GM19099 (cell line): ENCODE measurements around the gene AVPR2.

Experiments
- POLR2A ChIP-seq: IDR thresholded peaks from 3 replicates; pipeline ENCODE4 v1.6.1; 2011; ENCODE audit warnings: low read depth; ENCODE audit not compliant: insufficient read length; ENCODE audit errors: extremely low read depth

AVPR2 gene

DNA sequence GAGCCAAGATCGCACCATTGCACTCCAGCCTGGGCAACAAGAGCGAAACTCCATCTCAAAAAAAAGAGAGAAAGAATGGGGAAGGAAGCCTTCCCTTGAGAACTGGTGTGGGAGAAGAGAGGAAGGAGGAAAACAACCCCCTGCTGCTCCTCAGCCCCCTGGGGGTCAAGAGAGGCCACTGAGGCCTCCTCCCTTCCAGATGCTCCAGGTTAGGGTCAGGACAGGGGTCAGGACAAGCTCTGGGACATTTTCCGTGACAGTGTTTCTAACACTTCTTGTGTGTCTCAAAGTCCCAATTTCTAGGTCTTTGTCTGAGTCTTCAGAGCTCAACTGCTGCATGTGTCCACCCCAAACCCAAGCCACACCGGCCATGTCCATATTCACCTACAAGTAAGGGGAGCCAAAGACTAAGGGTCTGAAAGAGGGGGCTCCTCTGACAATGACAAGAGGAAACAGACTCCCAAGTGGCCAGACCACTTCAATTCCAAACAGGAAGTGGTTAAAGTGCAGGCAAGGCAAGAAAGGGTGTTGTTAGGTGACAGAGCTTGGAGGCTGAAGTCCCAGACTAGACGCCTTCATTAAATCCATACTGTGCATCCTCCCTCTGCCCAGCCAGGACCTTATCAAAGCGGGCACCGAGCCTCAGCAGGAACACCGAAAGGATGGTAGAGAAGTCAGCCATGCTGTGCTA, 26.8 kb upstream of the AVPR2 start:
- no peak for TF ChIP-seq POLR2A

DNA sequence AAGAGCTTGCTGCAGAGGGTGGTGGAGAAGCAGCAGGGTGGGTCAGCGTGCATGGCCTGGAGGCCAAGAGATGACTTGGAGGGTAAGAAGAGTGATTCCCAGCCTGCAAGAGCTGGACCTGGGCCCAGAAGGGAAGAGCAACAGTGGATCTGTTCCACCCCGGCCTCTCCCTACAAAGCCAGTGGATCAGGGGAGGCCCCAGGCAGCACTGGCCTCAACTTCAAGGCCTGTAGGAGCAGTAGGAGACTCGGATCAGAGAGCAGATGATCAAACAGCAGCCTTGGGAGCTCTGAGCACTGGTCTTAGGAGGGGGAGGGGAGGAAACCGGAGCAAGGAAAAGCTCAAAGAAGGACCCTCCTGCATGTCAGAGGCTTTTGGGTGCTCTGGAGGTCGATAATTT, 26.1 kb upstream of the AVPR2 start:
- no peak for TF ChIP-seq POLR2A

DNA sequence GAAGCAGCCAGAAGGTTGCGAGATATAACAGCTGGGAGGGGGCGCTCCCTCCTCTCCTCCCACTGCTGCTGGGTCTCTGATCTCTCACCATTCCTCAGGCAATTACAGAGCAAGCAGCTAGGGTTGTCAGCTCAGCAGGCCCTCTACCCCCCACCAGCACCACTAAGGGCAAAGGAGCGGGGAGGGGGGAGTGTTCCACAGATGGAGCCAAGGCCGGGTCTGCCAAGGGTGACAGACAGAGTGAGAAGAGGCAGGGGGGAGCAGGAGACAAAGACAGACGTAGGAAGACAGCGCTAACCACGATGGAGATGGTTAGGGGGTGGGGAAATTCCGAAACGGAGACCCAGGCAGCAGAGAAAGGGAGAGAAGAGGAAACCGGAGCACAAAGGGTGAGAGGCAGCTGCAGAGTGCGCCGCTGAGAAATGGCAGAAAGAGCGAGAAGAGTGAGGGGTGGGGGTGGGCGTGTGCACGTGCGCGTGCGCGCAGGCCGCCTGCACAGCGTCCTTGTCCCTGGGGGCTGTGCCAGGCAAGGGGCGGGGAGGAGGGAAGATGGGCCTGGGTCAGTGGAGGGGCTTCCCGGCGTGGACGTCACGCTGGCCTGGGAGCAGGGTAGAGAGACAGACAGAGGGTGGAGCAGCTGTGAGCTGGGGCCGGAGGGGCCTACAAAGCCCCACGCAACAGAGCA, 25.4 kb upstream of the AVPR2 start:
- no peak for TF ChIP-seq POLR2A

DNA sequence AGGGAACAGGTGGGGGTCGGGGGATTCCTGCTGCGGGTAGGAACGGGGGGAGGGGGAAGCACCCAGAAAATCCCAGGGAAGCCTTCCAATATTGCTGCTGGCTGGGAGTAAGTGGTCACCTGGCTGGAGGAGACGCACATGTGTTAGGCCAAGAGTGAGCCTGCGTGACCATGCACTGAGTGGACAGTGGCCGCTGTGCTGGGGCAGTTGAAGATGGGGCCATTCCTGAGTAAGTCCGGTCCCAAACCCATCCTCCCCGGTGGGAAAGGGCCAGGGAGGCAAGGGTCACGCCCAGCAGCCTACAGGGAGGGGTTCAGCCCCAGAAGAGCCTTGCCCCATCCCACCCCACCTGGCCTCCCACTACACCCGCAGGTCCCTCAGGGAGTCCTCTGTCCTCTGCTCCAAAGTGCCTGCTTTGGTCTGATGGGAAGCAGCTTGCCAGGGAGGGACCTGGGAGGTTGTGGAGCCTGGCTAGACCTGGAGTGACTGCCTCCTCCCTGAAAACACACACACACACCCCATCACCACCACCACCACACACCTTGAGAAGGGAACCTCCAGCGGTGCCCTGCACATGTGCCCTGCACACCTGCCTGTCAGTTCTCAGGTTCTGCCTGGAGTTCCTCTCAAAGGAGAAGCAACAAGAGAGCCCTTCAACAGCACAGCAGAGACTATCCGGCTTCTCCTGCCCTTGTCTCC, 24.6 kb upstream of the AVPR2 start:
- no peak for TF ChIP-seq POLR2A

DNA sequence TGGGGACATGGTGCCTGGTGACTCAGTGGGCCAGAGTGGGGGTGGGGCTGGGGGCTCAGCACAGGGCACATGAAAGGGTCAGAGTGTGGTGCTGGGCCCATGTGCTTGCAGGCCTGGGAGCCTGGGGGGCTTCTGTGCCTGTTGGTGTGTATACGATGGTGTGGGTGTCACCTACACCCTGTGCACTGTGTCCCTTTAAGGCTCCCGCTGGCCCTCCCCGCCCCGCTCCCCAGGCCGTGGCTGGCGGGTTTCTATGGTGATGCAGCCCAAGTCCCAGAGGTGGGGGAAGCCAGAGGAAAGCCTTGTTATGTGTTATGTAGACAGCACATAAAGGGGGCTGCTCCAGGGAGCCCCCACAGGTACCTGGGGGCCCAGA, 24.0 kb upstream of the AVPR2 start:
- TF ChIP-seq POLR2A = no peak

DNA sequence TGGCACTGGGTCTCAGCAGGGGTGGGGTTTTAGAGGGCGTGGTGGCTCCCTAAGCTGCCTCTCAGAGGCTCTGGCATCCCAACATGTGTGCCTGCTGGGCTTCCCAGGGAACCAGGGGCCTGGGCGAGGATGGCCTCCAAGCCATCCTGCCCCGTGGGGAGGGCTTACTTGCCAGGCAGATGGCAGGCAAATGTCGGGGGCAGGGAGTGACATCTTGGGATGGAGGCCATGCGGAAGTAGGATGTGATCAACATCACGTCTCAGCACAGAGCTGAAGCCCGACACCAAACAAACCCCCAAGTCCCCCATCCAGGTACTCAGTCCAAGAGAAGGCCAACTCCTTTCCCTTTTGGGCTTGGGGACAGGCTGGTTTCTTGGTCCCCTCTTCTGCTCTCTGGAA, 23.2 kb upstream of the AVPR2 start:
- TF ChIP-seq POLR2A = no peak

DNA sequence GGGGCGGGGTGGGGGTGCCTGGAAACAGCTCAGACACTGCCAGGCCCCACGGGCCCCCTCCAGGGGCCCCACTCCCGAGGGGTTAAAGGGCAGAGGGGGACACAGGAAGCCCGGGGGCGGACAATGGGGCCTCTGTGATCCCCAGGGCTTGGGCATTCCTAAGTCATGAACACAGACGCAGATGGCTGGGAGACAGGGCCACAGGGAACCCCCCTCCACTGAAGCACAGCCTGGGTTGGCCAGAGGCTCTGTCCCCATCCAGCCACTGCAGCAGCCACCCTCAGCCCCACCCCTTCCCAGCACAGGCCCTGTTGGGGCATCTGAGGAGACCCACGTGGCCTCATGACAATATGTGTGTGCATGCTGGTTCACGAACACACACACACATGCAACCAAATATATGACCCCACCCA, 22.4 kb upstream of the AVPR2 start:
- TF ChIP-seq POLR2A = no peak

DNA sequence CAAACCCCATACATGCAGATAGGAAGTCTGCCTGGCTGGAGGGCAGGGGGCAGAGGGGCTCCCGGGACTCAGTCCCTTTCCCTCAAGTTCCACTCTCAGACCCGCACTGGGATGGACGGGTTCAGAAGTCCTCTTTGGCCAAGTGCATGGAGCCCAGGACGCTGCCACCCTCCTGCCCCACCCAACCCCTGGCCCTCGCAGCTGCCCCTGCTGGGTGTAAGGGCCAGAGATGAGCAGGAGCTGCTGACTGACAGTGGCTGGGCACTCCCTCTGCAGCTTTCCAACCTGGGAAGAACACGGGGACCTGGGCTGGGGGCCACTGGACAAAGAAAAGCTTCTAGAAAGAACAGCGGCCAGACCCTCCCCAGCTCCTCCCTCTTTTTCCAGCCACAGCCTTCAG, 21.9 kb upstream of the AVPR2 start:
- no peak for TF ChIP-seq POLR2A

DNA sequence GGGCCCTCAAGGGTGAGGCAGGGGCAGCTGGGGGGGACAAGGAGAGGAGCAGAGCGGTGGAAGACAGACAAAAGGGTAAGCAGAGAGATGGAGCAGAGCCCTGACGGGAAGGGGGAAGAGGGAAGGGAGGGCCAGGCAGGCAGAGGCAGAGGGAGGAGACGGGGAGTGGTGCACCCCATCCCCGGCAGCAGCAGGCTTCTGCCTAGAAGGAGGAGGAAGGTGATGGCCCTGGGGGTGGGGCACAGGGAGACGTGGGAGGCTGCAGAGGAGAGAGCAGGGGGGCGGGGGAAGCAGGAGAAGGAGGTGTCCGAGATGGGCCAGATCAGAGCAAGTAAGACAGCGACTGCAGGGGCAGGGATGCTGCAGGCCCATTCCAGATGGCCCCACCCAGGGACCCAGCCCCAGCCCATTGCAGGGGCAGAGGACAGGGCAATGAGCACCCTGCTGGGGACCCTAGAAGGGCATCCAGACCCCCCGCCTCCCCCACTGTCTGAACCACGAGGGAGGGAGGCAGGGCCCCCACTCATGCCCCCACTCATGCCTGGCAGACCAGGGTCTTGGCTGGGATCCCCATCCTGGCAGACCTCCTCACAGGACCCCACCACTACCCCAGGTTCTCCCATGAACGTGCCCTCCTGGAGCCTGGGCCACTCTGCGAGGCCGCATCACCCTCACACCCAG, 21.2 kb upstream of the AVPR2 start:
- TF ChIP-seq POLR2A = no peak

DNA sequence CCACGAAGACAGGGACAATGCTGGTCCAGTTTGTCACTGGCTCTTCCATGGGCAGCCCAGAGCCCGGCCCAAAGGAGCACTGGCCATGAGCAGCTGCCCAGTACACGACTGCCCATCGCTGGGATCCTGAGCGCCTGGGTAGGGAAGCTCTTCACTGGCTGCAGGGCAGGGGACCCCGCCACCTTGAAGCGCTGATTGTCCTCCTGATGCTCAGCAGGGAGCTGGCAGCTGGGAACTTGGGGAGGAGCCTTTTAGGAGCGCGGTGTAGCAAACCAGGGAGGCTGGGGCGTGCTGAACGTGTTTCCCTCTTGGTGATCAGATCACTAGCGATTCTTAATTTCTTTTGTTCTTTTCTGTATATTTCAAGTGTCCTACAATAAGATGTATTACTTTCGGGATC, 20.3 kb upstream of the AVPR2 start:
- TF ChIP-seq POLR2A = no peak

DNA sequence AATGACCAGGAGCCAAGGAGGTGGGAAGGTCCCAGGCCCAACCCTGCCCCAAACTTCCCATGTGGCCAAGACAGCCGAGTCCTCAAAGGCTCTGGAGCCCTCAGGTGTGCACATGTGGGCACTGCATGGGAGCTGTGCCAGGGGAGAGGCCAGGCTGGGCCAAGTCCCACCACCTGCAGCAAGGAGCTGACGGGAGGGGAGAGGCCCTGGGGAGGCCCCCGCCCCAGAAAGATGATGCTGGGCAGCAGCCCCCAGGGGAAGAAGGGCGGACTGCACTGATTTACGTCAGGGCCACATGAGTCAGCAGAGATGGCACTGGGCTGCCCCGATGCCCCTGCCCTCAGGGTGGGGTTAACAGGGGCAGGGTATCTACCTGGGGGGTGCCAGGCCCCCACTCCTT, 19.9 kb upstream of the AVPR2 start:
- TF ChIP-seq POLR2A = no peak

DNA sequence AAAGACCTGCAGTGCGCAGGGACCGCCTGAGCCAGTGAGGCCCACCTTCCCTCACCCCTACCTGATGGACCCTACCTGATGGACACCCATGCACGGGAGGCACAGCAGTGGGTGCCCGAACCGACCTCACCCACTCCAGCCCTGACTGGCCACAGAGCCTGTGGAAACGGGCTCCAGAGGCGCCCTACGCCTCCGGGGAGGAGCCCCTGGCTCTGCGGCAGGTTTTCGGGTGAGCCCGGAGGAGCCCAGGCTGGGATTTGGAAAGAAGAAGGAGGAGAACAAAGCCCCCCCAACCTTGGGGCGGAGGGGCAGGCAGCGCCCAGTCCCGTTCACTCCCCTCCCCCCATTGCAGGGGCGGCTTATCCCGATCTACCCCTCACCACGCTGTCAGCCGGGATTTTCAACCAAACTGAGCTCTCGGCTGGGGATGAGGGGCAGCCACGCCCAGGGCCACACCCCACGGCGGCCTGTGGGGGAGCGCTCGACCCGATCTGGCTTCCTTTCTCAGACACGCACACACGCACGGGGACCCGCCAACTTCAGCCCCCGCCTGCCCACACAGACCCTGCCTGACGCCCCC, 19.2 kb upstream of the AVPR2 start:
- TF ChIP-seq POLR2A = no peak

DNA sequence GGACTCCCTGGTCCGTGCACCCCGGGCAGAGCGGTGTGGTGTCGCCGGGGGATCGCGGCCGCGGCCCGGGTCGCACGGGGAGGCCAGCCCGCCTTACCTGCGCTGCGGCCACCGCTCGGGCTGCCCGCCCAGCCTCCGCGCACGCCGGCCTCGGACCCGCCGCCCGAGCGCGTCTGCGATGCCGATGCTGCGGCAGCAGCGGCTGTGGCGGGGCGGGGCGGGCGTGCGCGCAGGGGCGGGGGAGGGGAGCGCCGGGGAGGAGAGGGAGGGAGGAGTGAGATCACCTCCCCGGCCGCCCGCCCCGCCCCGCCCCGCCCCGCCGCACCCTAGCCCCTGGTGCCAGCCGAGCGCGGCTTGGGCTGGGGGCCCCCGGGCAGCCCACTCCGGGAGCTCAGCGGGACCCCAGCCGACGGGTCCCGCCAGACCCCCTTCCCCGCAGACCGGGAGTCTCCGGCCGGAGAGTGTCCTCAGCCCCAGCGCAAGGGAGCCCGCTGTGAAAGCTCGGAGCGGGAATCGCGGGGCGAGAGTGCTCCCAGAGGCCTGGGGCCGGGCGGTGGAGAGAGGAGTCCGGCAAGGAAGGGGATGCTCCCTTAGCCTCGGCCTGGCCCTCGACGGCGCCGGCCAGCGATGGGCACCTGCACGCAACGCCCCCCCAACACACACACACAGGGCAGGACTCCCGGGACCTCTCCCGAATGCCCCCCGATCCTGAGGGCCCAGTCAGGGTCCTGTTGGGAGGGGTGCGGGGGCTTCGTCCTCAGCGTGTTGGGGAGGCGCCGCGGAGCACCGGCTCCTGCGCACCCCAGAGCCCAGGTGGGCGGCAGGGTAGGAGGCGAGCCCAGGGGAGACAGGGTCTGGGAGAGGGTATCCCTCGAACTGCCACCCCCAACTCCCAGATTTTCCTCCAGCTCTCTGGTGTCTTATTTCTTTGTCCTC, 18.2 kb upstream of the AVPR2 start, which contains the start of gene L1CAM:
TSS of gene L1CAM (minus strand) at position 206 of the 936 bp plus-strand sequence. CDS start 10,337 bp downstream, outside the sequence.
- no peak for TF ChIP-seq POLR2A

DNA sequence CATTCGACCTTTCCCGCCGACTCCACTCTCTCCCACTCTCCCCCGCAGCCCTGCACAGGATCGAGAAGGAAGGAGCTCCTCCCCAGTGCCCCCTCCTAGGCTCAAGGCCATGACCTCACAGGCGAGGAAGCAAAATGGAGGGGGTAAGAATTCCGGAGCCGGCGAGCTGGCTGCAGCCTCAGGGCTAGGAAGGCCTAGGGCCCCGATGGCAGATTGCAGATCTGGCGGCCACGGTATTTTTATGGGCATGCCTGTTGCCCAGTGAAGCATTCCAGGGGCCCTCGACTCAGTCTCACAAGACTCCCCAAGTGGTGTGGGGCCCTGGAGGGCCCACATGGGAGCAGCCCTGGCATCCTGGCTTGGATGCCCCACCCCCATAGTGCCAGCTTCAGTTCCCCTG, 17.6 kb upstream of the AVPR2 start:
- no peak for TF ChIP-seq POLR2A
